ENCODE measurements around the gene LYPLAL1.

DNA sequence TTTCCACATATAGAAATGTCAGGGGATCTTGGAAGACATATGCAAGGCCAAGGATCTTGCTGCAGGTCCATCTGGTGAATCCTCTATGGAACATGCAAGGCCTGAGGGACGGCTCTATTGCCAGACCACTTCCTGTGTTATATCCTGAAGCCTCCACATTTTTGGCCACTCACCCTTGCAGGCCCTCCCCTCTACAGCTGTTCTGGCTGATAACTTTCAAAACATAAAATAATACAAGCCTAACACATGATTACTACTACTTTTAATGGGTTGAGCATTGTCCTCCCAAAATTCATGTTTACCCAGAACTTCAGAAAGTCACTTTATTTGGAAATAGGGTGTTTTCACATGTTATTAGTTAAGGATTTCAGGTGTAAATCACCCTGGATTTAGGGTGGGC lies 18.5 kb upstream of the LYPLAL1 start:
- TF ChIP-seq, protein P1, sequence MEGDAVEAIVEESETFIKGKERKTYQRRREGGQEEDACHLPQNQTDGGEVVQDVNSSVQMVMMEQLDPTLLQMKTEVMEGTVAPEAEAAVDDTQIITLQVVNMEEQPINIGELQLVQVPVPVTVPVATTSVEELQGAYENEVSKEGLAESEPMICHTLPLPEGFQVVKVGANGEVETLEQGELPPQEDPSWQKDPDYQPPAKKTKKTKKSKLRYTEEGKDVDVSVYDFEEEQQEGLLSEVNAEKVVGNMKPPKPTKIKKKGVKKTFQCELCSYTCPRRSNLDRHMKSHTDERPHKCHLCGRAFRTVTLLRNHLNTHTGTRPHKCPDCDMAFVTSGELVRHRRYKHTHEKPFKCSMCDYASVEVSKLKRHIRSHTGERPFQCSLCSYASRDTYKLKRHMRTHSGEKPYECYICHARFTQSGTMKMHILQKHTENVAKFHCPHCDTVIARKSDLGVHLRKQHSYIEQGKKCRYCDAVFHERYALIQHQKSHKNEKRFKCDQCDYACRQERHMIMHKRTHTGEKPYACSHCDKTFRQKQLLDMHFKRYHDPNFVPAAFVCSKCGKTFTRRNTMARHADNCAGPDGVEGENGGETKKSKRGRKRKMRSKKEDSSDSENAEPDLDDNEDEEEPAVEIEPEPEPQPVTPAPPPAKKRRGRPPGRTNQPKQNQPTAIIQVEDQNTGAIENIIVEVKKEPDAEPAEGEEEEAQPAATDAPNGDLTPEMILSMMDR (IDR thresholded peaks at IDR 0.05), result no peak
- TF ChIP-seq EP300 (IDR thresholded peaks at IDR 0.05; ENCODE audit: low read depth) (no peak), POLR2AphosphoS5 (IDR thresholded peaks at IDR 0.05) (no peak), POLR2A (IDR thresholded peaks at IDR 0.05) (no peak)
